ENCODE results near the gene DAPK1.

DAPK1 gene

GRCh38 chr9:87497604-87498045 lies at the start of gene DAPK1:
Gene DAPK1 (plus strand): TSS chr9:87497867. CDS start chr9:87499078, 1,211 bp downstream.
- H3K9ac ChIP-seq (ENCODE audit: low read length), result peak within 1 kb of the TSS; percentile 87
- peaks cover 9% of the 10 kb centered on the region for H3K36me3 ChIP-seq (ENCODE audit: control insufficient read depth, low read depth, low read length)
- peak within 1 kb of the TSS; percentile 39 for H3K27ac ChIP-seq (ENCODE audit: low read length)
- H3K9me3 ChIP-seq (ENCODE audit: control insufficient read depth, low read depth, low read length), result no peaks in the 10 kb centered on the region
- peaks cover 7% of the 10 kb centered on the region for H3K27me3 ChIP-seq (ENCODE audit: control insufficient read depth, insufficient read depth, low read length)
- H3K4me3 ChIP-seq (ENCODE audit: low read length), result peak within 1 kb of the TSS; percentile 88
- peaks cover 17% of the 10 kb centered on the region for H3K4me1 ChIP-seq (ENCODE audit: control insufficient read depth, low read depth, low read length)

- no peaks in the 10 kb centered on the region for H3K9me3 ChIP-seq (ENCODE audit: control insufficient read depth, low read depth, low read length)
- H3K36me3 ChIP-seq (ENCODE audit: control insufficient read depth, low read depth, low read length), result no peaks in the 10 kb centered on the region
- no peak overlapping the region for H3K27ac ChIP-seq (ENCODE audit: low read length)
- no peaks in the 10 kb centered on the region for H3K27me3 ChIP-seq (ENCODE audit: control insufficient read depth, insufficient read depth, low read length)
- H3K4me3 ChIP-seq (ENCODE audit: low read length), result no peak overlapping the region
- no peak overlapping the region for H3K9ac ChIP-seq (ENCODE audit: low read length)
- H3K4me1 ChIP-seq (ENCODE audit: control insufficient read depth, low read depth, low read length), result no peaks in the 10 kb centered on the region
Measured at GRCh38 chr9:87451149-87451548, 46.5 kb upstream of the DAPK1 start.

- H3K27me3 ChIP-seq (ENCODE audit: control insufficient read depth, insufficient read depth, low read length), result no peaks in the 10 kb centered on the region
- H3K9ac ChIP-seq (ENCODE audit: low read length), result no peak overlapping the region
- H3K4me3 ChIP-seq (ENCODE audit: low read length), result no peak overlapping the region
- H3K36me3 ChIP-seq (ENCODE audit: control insufficient read depth, low read depth, low read length), result no peaks in the 10 kb centered on the region
- H3K9me3 ChIP-seq (ENCODE audit: control insufficient read depth, low read depth, low read length), result no peaks in the 10 kb centered on the region
- no peak overlapping the region for H3K27ac ChIP-seq (ENCODE audit: low read length)
- H3K4me1 ChIP-seq (ENCODE audit: control insufficient read depth, low read depth, low read length), result no peaks in the 10 kb centered on the region
Measured at GRCh38 chr9:87455407-87455806, 42.3 kb upstream of the DAPK1 start.

- Histone ChIP-seq H3K4me3 (ENCODE audit: low read length) (no peak overlapping the region), H3K9ac (ENCODE audit: low read length) (no peak overlapping the region), H3K4me1 (ENCODE audit: control insufficient read depth, low read depth, low read length) (no peaks in the 10 kb centered on the region), H3K36me3 (ENCODE audit: control insufficient read depth, low read depth, low read length) (no peaks in the 10 kb centered on the region), H3K27me3 (ENCODE audit: control insufficient read depth, insufficient read depth, low read length) (no peaks in the 10 kb centered on the region), H3K9me3 (ENCODE audit: control insufficient read depth, low read depth, low read length) (no peaks in the 10 kb centered on the region), H3K27ac (ENCODE audit: low read length) (no peak overlapping the region)
Measured at GRCh38 chr9:87461256-87461655, 36.4 kb upstream of the DAPK1 start.

GRCh38 chr9:87464110-87464991 lies 33.3 kb upstream of the DAPK1 start:
- Histone ChIP-seq H3K9ac (ENCODE audit: low read length) (no peak overlapping the region), H3K4me1 (ENCODE audit: control insufficient read depth, low read depth, low read length) (no peaks in the 10 kb centered on the region), H3K36me3 (ENCODE audit: control insufficient read depth, low read depth, low read length) (no peaks in the 10 kb centered on the region), H3K9me3 (ENCODE audit: control insufficient read depth, low read depth, low read length) (no peaks in the 10 kb centered on the region), H3K27ac (ENCODE audit: low read length) (no peak overlapping the region), H3K4me3 (ENCODE audit: low read length) (no peak overlapping the region), H3K27me3 (ENCODE audit: control insufficient read depth, insufficient read depth, low read length) (no peaks in the 10 kb centered on the region)

- H3K36me3 ChIP-seq (ENCODE audit: control insufficient read depth, low read depth, low read length), result no peaks in the 10 kb centered on the region
- H3K9me3 ChIP-seq (ENCODE audit: control insufficient read depth, low read depth, low read length), result no peaks in the 10 kb centered on the region
- no peaks in the 10 kb centered on the region for H3K4me1 ChIP-seq (ENCODE audit: control insufficient read depth, low read depth, low read length)
- H3K27ac ChIP-seq (ENCODE audit: low read length), result no peak overlapping the region
- no peaks in the 10 kb centered on the region for H3K27me3 ChIP-seq (ENCODE audit: control insufficient read depth, insufficient read depth, low read length)
- H3K4me3 ChIP-seq (ENCODE audit: low read length), result no peak overlapping the region
- no peak overlapping the region for H3K9ac ChIP-seq (ENCODE audit: low read length)
Measured at GRCh38 chr9:87464992-87465378, 32.7 kb upstream of the DAPK1 start.

- Histone ChIP-seq H3K27me3 (ENCODE audit: control insufficient read depth, insufficient read depth, low read length) (no peaks in the 10 kb centered on the region), H3K4me1 (ENCODE audit: control insufficient read depth, low read depth, low read length) (no peaks in the 10 kb centered on the region), H3K9me3 (ENCODE audit: control insufficient read depth, low read depth, low read length) (no peaks in the 10 kb centered on the region), H3K4me3 (ENCODE audit: low read length) (no peak overlapping the region), H3K36me3 (ENCODE audit: control insufficient read depth, low read depth, low read length) (no peaks in the 10 kb centered on the region), H3K9ac (ENCODE audit: low read length) (no peak overlapping the region), H3K27ac (ENCODE audit: low read length) (no peak overlapping the region)
Measured at GRCh38 chr9:87465816-87466215, 31.9 kb upstream of the DAPK1 start.

- no peaks in the 10 kb centered on the region for H3K36me3 ChIP-seq (ENCODE audit: control insufficient read depth, low read depth, low read length)
- no peaks in the 10 kb centered on the region for H3K4me1 ChIP-seq (ENCODE audit: control insufficient read depth, low read depth, low read length)
- H3K27ac ChIP-seq (ENCODE audit: low read length), result no peak overlapping the region
- H3K9me3 ChIP-seq (ENCODE audit: control insufficient read depth, low read depth, low read length), result no peaks in the 10 kb centered on the region
- H3K4me3 ChIP-seq (ENCODE audit: low read length), result no peak overlapping the region
- H3K9ac ChIP-seq (ENCODE audit: low read length), result no peak overlapping the region
- H3K27me3 ChIP-seq (ENCODE audit: control insufficient read depth, insufficient read depth, low read length), result no peaks in the 10 kb centered on the region
Measured at GRCh38 chr9:87467187-87467586, 30.5 kb upstream of the DAPK1 start.

- no peak overlapping the region for H3K27ac ChIP-seq (ENCODE audit: low read length)
- no peaks in the 10 kb centered on the region for H3K4me1 ChIP-seq (ENCODE audit: control insufficient read depth, low read depth, low read length)
- no peaks in the 10 kb centered on the region for H3K36me3 ChIP-seq (ENCODE audit: control insufficient read depth, low read depth, low read length)
- H3K27me3 ChIP-seq (ENCODE audit: control insufficient read depth, insufficient read depth, low read length), result no peaks in the 10 kb centered on the region
- H3K9me3 ChIP-seq (ENCODE audit: control insufficient read depth, low read depth, low read length), result no peaks in the 10 kb centered on the region
- no peak overlapping the region for H3K9ac ChIP-seq (ENCODE audit: low read length)
- H3K4me3 ChIP-seq (ENCODE audit: low read length), result no peak overlapping the region
Measured at GRCh38 chr9:87469793-87470465, 27.7 kb upstream of the DAPK1 start.

- no peak overlapping the region for H3K9ac ChIP-seq (ENCODE audit: low read length)
- H3K27ac ChIP-seq (ENCODE audit: low read length), result no peak overlapping the region
- no peaks in the 10 kb centered on the region for H3K27me3 ChIP-seq (ENCODE audit: control insufficient read depth, insufficient read depth, low read length)
- H3K4me1 ChIP-seq (ENCODE audit: control insufficient read depth, low read depth, low read length), result no peaks in the 10 kb centered on the region
- no peaks in the 10 kb centered on the region for H3K36me3 ChIP-seq (ENCODE audit: control insufficient read depth, low read depth, low read length)
- no peak overlapping the region for H3K4me3 ChIP-seq (ENCODE audit: low read length)
- H3K9me3 ChIP-seq (ENCODE audit: control insufficient read depth, low read depth, low read length), result no peaks in the 10 kb centered on the region
Measured at GRCh38 chr9:87471746-87472145, 25.9 kb upstream of the DAPK1 start.

GRCh38 chr9:87475463-87475862 lies 22.2 kb upstream of the DAPK1 start:
- Histone ChIP-seq H3K27me3 (ENCODE audit: control insufficient read depth, insufficient read depth, low read length) (no peaks in the 10 kb centered on the region), H3K36me3 (ENCODE audit: control insufficient read depth, low read depth, low read length) (no peaks in the 10 kb centered on the region), H3K9me3 (ENCODE audit: control insufficient read depth, low read depth, low read length) (no peaks in the 10 kb centered on the region), H3K4me1 (ENCODE audit: control insufficient read depth, low read depth, low read length) (no peaks in the 10 kb centered on the region), H3K9ac (ENCODE audit: low read length) (no peak overlapping the region), H3K27ac (ENCODE audit: low read length) (no peak overlapping the region), H3K4me3 (ENCODE audit: low read length) (no peak overlapping the region)
